ENCODE data around the gene IFI44L. TPM values are rescaled to one million over a fixed set of nuclear protein-coding genes. Genes with fewer than 3 reads are reported as not detected.

IFI44L gene
- total RNA-seq, 1 experiment from 2014 or later, result 4.5 TPM

GRCh38 chr1:78641558-78641957 lies 21.3 kb downstream of the IFI44L start:
- DNase-seq (ENCODE audit: low read depth), result no peak

DNA sequence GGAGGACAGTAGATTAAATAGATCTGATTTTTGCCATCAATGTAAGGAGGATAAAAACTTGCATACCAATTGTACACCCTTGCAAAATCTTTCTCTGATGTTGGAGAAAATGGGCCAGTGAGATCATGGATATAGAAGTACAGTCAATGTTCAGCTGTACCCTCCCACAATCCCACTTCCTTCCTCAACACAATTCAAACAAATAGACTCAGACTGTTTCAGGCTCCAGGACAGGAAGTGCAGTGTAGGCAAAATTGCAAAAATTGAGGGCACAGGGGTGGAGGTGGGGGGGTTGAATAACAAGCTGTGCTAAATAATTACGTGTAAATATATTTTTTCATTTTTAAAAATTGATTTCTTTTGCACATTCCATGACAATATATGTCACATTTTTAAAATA lies 25.5 kb downstream of the IFI44L start:
- DNase-seq (ENCODE audit: low read depth), result no peak

DNA sequence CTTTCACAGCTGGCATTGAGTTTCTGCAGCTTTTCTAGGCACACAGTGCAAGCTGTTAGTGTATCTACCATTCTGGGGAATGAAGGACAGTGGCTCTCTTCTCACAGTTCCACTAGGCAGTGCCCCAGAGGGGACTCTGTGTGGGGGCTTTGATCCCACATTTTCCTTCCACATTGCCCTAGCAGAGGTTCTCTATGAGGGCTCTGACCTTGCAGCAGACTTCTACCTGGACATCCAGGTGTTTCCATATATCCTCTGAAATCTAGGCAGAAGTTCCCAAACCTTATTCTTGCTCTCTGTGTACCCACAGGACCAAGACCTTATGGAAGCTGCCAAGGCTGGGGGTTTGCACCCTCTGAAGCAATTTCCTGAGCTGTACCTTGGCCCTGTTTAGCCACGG lies 27.0 kb downstream of the IFI44L start:
- no peak for DNase-seq (ENCODE audit: low read depth)

- DNase-seq (ENCODE audit: low read depth), result peak; percentile 95
Observed at GRCh38 chr1:78649628-78650027, 29.4 kb downstream of the IFI44L start, which contains the start of gene IFI44. IFI44 (plus strand) TSS chr1:78649831; CDS start chr1:78650196, 365 bp downstream.

DNA sequence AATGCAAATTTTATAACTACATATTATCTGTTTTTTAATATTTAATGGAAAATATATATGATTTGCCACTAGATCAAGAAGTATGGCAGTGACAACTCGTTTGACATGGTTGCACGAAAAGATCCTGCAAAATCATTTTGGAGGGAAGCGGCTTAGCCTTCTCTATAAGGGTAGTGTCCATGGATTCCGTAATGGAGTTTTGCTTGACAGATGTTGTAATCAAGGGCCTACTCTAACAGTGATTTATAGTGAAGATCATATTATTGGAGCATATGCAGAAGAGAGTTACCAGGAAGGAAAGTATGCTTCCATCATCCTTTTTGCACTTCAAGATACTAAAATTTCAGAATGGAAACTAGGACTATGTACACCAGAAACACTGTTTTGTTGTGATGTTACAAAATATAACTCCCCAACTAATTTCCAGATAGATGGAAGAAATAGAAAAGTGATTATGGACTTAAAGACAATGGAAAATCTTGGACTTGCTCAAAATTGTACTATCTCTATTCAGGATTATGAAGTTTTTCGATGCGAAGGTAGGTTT lies 29.9 kb downstream of the IFI44L start:
- DNase-seq (ENCODE audit: low read depth), result peak; percentile 41

DNA sequence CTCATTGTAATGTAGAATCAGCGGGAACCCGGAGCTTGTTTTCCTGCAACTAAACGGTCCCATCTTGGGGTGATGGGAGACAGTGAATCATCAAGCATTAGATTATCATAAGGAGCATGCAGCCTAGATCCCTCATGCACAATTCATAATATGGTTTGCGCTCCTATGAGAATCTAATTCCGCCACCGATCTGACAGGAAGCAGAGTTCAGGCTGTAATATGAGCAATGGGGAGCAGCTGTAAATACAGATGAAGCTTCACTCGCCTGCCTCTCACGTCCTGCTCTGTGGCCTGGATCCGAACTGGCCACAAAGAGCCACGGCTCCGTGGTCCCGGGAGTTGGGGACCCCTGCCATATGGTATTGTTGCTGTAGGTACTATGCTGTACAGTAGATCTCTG lies 31.0 kb downstream of the IFI44L start:
- DNase-seq (ENCODE audit: low read depth), result peak; percentile 81

GRCh38 chr1:78652019-78652560 lies 31.8 kb downstream of the IFI44L start:
- DNase-seq (ENCODE audit: low read depth), result no peak

DNA sequence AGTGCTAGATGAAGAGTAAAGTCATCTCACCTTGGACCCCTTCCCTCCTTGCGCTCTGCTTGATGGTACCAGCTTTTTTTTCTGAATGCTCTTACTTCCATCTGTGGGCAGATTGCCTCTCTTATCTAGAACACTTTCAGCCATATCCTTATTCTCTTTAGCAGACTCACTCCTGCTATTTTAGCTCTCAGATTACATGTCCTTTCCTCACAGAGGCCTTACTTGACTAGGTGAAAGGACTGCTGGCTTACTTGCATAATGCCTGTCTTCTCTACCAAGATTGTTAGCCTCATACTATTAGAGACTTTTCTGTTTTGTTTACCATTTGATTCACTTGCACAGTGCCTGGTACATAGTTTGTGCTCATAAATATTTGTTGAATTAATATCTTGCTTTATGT lies 38.7 kb downstream of the IFI44L start:
- DNase-seq (ENCODE audit: low read depth), result no peak

- DNase-seq (ENCODE audit: low read depth), result no peak
Observed at GRCh38 chr1:78663923-78664322, 43.7 kb downstream of the IFI44L start.

GRCh38 chr1:78664763-78665162 lies 44.5 kb downstream of the IFI44L start:
- DNase-seq (ENCODE audit: low read depth), result no peak

GRCh38 chr1:78665809-78666208 lies 45.6 kb downstream of the IFI44L start:
- no peak for DNase-seq (ENCODE audit: low read depth)

GRCh38 chr1:78667939-78668338 lies 47.7 kb downstream of the IFI44L start:
- DNase-seq (ENCODE audit: low read depth), result no peak

GRCh38 chr1:78668427-78668826 lies 48.2 kb downstream of the IFI44L start:
- no peak for DNase-seq (ENCODE audit: low read depth)

- DNase-seq (ENCODE audit: low read depth), result no peak
Observed at GRCh38 chr1:78672428-78672827, 52.2 kb downstream of the IFI44L start.

- DNase-seq (ENCODE audit: low read depth), result no peak
Observed at GRCh38 chr1:78673120-78673519, 52.9 kb downstream of the IFI44L start.

- DNase-seq (ENCODE audit: low read depth), result peak; percentile 73
Observed at GRCh38 chr1:78676347-78676982, 56.2 kb downstream of the IFI44L start.

GRCh38 chr1:78676993-78677392 lies 56.7 kb downstream of the IFI44L start:
- DNase-seq (ENCODE audit: low read depth), result no peak

DNA sequence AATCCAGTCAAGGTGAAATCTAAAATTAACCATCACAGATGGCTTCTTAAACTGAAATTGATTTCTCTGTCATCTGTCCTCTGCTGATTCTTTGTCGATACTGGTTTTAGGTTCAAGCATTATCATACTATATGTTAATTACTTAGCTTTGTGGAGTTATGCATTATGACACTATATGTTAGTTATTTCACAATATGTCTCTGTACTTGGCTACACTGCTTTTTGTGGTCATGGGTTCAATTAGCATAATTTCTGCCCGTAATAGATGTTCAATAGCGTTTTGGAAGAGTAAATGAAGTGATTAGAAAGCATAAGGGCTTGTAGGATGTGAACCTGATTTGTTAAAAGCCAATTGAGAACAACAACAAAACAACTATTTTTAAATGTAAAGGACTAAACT lies 57.5 kb downstream of the IFI44L start:
- no peak for DNase-seq (ENCODE audit: low read depth)

GRCh38 chr1:78678324-78678723 lies 58.1 kb downstream of the IFI44L start:
- no peak for DNase-seq (ENCODE audit: low read depth)

GRCh38 chr1:78681265-78681664 lies 61.0 kb downstream of the IFI44L start:
- DNase-seq (ENCODE audit: low read depth), result no peak

GRCh38 chr1:78682496-78682895 lies 62.2 kb downstream of the IFI44L start:
- no peak for DNase-seq (ENCODE audit: low read depth)

DNA sequence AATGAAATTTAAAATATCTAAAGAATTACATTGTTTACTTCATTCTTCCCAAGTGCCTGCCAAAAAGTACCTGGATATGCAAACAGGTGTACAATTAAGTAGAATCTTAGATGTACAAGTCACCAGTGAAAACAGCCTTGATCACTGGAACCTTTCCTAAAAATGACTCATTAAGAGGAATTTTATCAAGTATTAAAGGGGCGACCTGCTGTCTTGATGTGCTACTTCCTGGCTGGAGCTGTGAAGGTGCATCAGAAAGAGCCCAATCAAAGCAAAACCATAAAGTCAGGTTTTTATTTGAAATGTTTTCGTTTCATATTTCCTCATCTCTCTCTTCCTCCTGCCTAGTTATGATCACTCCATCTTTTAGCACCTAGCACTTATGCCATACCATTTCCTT lies 62.8 kb downstream of the IFI44L start:
- no peak for DNase-seq (ENCODE audit: low read depth)

DNA sequence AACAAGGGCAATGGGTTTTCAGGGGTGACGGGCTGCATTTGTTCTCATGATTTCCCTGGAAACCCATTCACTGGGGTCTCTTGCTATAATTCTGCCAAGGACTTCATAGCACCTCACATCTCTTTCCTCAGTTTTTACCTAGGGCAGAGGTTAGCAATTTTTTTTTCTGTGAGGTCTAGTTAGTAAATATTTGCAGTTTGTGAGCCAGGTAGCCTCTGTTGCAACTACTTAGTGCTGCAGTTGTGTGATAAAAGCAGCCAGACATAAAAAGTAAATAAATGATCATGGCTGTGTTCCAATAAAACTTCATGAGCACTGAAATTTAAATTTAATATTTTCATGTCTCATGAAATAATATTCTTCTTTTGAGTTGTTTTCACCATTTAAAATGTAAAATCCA lies 67.1 kb downstream of the IFI44L start:
- DNase-seq (ENCODE audit: low read depth), result no peak

DNA sequence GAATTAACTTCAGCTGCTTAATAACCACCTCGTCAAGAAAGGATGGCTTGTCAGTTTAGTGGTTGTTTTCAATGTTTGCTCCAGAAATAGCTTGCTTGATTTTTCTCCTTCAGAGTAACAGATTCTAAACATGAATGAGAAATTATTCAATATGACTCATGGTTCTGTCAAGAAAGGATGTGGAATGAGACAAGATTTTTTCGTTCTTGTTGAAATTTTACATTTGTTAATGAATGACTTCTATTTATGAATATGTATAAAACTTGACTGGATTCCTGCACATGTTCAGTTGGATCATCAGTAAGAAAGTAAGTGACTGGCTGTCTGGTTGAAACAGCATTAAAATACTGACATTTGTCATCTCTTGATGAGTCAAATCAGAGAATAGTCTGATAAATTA lies 67.7 kb downstream of the IFI44L start:
- no peak for DNase-seq (ENCODE audit: low read depth)

Measured in Daoy (cell line).